ENCODE measurements around the gene CHRD. TPM values are rescaled to one million over a fixed set of nuclear protein-coding genes. Genes with fewer than 3 reads are reported as not detected.

Gene CHRD
- total RNA-seq, 4 donors from 2014 or later = 5.8 to 12.2 (median 9.2) TPM

GRCh38 chr3:184384856-184385422, 5.1 kb downstream of the CHRD start:
- no peak for TF ChIP-seq CTCF (IDR thresholded peaks at IDR 0.05)
- no peak for DNase-seq (ENCODE audit: low spot score)
- no peak for ATAC-seq (ENCODE audit: low FRiP score)

GRCh38 chr3:184386047-184386806, 6.4 kb downstream of the CHRD start:
- DNase-seq (ENCODE audit: low spot score) (no peak), ATAC-seq (ENCODE audit: low FRiP score) (no peak)
- no peak for TF ChIP-seq CTCF (IDR thresholded peaks at IDR 0.05)

- ATAC-seq (ENCODE audit: low FRiP score) (no peak), DNase-seq (ENCODE audit: low spot score) (no peak)
- no peak for TF ChIP-seq CTCF (IDR thresholded peaks at IDR 0.05)
These were observed 7.4 kb downstream of the CHRD start for GRCh38 chr3:184387174-184387714.

GRCh38 chr3:184388164-184388935, 8.5 kb downstream of the CHRD start:
- no peak for DNase-seq (ENCODE audit: low spot score)
- ATAC-seq (ENCODE audit: low FRiP score) = no peak
- TF ChIP-seq CTCF (IDR thresholded peaks at IDR 0.05) = no peak

GRCh38 chr3:184388936-184389230, 9.0 kb downstream of the CHRD start:
- no peak for TF ChIP-seq CTCF (IDR thresholded peaks at IDR 0.05)
- no peak for DNase-seq (ENCODE audit: low spot score)
- no peak for ATAC-seq (ENCODE audit: low FRiP score)

GRCh38 chr3:184389384-184389783, 9.5 kb downstream of the CHRD start:
- no peak for TF ChIP-seq CTCF (IDR thresholded peaks at IDR 0.05)
- DNase-seq (ENCODE audit: low spot score) (no peak), ATAC-seq (ENCODE audit: low FRiP score) (no peak)
